Measurements from ENCODE around the gene AGBL4. TPM values are rescaled to one million over a fixed set of nuclear protein-coding genes. Genes with fewer than 3 reads are reported as not detected.

Gene AGBL4
- total and polyA plus RNA-seq, 2 of the 4 experiments (the other 2 are of a cell fraction) = not detected

DNA sequence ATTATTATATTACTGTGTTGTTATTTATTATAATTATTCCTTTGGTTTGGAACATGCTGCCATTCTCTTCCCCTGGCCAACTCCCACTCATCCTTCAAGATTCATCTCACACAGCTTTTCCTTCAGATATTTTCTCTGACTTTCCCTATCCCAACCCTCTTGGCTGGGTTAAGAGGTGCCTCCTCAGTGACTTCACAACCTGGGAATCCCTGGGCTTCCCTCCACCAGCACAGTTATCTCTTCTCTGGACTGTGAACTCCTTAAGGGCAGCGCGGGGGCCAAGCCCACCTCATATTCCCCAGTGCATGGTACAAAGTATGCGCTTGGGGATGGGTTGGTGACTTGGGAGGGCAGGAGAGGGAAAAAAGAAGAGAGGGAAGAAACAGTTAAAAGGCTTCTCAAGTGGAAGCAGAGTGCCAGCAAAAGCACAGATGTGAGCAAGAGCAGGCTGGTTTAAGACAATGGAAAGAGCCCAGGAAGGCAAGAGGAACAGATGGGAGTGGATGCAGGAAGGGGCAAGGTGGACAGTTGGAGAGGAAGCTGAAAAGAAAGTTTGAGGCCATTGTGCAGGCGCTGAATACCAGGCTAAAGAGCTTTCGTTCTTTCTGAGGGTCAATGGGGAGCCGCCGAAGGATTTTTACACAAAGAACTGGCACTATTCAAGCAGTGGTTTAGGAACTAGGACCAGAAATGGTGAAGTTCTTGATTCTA is 1379.4 kb downstream of the AGBL4 start:
- Histone ChIP-seq H3K79me1 (ENCODE audit: low read depth in 1 of 2, low read length in 2 of 2) (no peaks in the 10 kb centered on the region), H4K8ac (ENCODE audit: low read depth in 2 of 2, low read length in 2 of 2) (no peak overlapping the region), H3K4me3 (ENCODE audit: insufficient read depth, low read depth, low read length) (no peak overlapping the region), H3K18ac (ENCODE audit: low read depth, low read length) (no peak overlapping the region), H2AFZ (replicated peaks; ENCODE audit: low read length, poor library complexity) (no peak overlapping the region), H2BK20ac (ENCODE audit: low read depth, low read length) (no peak overlapping the region), H3K23ac (ENCODE audit: low read depth, low read length) (no peak overlapping the region), H3K9me3 (ENCODE audit: control insufficient read depth, insufficient read depth, low read length) (no peaks in the 10 kb centered on the region), H3K36me3 (ENCODE audit: control insufficient read depth, insufficient read depth, low read length) (no peaks in the 10 kb centered on the region), H4K20me1 (ENCODE audit: insufficient read depth, low read length) (no peaks in the 10 kb centered on the region), H3K9ac (ENCODE audit: low read depth, low read length) (no peak overlapping the region), H3K27ac (ENCODE audit: insufficient read depth, low read length) (no peak overlapping the region), H2AK5ac (ENCODE audit: low read depth, low read length) (no peak overlapping the region), H4K91ac (ENCODE audit: insufficient read depth, low read depth, low read length) (no peak overlapping the region), H4K5ac (ENCODE audit: low read depth, low read length) (no peak overlapping the region), H2BK120ac (ENCODE audit: low read depth, low read length) (no peak overlapping the region), H2AK9ac (replicated peaks; ENCODE audit: low read depth, low read length, poor library complexity) (no peak overlapping the region), H3K4ac (ENCODE audit: low read depth, low read length) (no peak overlapping the region), H3K56ac (ENCODE audit: extremely low read depth, insufficient read depth, low read length) (no peak overlapping the region), H3K14ac (replicated peaks; ENCODE audit: low read depth, low read length) (no peak overlapping the region), H3K27me3 (ENCODE audit: control insufficient read depth, insufficient read depth, low read length) (no peaks in the 10 kb centered on the region), H3K4me1 (ENCODE audit: control insufficient read depth, insufficient read depth, low read length) (no peaks in the 10 kb centered on the region), H3K9me1 (ENCODE audit: insufficient read depth, low read length) (no peaks in the 10 kb centered on the region), H2BK15ac (ENCODE audit: low read depth, low read length) (no peak overlapping the region), H2BK5ac (ENCODE audit: low read depth, low read length, poor library complexity, severe bottlenecking) (no peak overlapping the region), H3K4me2 (ENCODE audit: low read depth, low read length) (no peak overlapping the region)
- CTCF ChIA-PET = no interaction called here
- ATAC-seq (ENCODE audit: low read depth) (no peak), DNase-seq (no peak)
- POLR2A ChIA-PET (ENCODE audit: unreplicated experiment) = no interaction called here
- no TSS peak for BruUV-seq (replicated peaks)
- in situ Hi-C loops (cut with MboI; ENCODE audit: low sequenced_read_pairs) = no loop called here
- WGBS, 2 experiments (ENCODE audit: extremely low coverage in 2 of 2, insufficient read length in 1 of 2) = 30% methylated on average over 2 of the region's 7 CpGs; no CpG with 5 or more reads in 1 of the 2 experiments
- dilution Hi-C loops (cut with HindIII; ENCODE audit: low sequenced_read_pairs, unreplicated experiment) = no loop called here
- intact Hi-C loops (cut with micrococcal nuclease) = no loop called here
- TF ChIP-seq POLR2A (IDR thresholded peaks at IDR 0.05; ENCODE audit: low read depth, low read length) = no peak
- TF ChIP-seq RAD21 (IDR thresholded peaks at IDR 0.05; ENCODE audit: low read length) = no peak
- TF ChIP-seq SMC3 (IDR thresholded peaks at IDR 0.05; ENCODE audit: low read depth, low read length) = no peak
- TF ChIP-seq MAFK (IDR thresholded peaks at IDR 0.05; ENCODE audit: low read depth, low read length) = no peak
- no peak for TF ChIP-seq CHD1 (IDR thresholded peaks at IDR 0.05; ENCODE audit: low read depth, low read length)
- TF ChIP-seq, protein P1, sequence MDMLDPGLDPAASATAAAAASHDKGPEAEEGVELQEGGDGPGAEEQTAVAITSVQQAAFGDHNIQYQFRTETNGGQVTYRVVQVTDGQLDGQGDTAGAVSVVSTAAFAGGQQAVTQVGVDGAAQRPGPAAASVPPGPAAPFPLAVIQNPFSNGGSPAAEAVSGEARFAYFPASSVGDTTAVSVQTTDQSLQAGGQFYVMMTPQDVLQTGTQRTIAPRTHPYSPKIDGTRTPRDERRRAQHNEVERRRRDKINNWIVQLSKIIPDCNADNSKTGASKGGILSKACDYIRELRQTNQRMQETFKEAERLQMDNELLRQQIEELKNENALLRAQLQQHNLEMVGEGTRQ (IDR thresholded peaks at IDR 0.05; ENCODE audit: low read depth, low read length) = no peak
- TF ChIP-seq, protein P2, sequence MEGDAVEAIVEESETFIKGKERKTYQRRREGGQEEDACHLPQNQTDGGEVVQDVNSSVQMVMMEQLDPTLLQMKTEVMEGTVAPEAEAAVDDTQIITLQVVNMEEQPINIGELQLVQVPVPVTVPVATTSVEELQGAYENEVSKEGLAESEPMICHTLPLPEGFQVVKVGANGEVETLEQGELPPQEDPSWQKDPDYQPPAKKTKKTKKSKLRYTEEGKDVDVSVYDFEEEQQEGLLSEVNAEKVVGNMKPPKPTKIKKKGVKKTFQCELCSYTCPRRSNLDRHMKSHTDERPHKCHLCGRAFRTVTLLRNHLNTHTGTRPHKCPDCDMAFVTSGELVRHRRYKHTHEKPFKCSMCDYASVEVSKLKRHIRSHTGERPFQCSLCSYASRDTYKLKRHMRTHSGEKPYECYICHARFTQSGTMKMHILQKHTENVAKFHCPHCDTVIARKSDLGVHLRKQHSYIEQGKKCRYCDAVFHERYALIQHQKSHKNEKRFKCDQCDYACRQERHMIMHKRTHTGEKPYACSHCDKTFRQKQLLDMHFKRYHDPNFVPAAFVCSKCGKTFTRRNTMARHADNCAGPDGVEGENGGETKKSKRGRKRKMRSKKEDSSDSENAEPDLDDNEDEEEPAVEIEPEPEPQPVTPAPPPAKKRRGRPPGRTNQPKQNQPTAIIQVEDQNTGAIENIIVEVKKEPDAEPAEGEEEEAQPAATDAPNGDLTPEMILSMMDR (conservative IDR thresholded peaks at IDR 0.05; ENCODE audit: low read depth, low read length) = no peak
- no peak for TF ChIP-seq FOS (IDR thresholded peaks at IDR 0.05; ENCODE audit: low read depth, low read length)
- TF ChIP-seq BHLHE40 (IDR thresholded peaks at IDR 0.05; ENCODE audit: low read depth, low read length) = no peak
- no peak for TF ChIP-seq RCOR1 (IDR thresholded peaks at IDR 0.05; ENCODE audit: insufficient replicate concordance, low read length)
- no peak for TF ChIP-seq CEBPB (IDR thresholded peaks at IDR 0.05; ENCODE audit: low read depth, low read length)
- TF ChIP-seq, protein P3, sequence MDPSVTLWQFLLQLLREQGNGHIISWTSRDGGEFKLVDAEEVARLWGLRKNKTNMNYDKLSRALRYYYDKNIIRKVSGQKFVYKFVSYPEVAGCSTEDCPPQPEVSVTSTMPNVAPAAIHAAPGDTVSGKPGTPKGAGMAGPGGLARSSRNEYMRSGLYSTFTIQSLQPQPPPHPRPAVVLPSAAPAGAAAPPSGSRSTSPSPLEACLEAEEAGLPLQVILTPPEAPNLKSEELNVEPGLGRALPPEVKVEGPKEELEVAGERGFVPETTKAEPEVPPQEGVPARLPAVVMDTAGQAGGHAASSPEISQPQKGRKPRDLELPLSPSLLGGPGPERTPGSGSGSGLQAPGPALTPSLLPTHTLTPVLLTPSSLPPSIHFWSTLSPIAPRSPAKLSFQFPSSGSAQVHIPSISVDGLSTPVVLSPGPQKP (IDR thresholded peaks at IDR 0.05; ENCODE audit: borderline replicate concordance, low read depth, low read length) = no peak
- no peak for TF ChIP-seq RFX5 (IDR thresholded peaks at IDR 0.05; ENCODE audit: low read depth, low read length)
- no peak for TF ChIP-seq NFE2L2 (IDR thresholded peaks at IDR 0.05; ENCODE audit: low read depth, low read length)
- TF ChIP-seq MXI1 (IDR thresholded peaks at IDR 0.05; ENCODE audit: borderline replicate concordance, low read depth, low read length) = no peak
- no peak for TF ChIP-seq MAZ (IDR thresholded peaks at IDR 0.05; ENCODE audit: borderline replicate concordance, low read depth, low read length)
